ENCODE data around the gene ANKRD6.

The ANKRD6 gene

DNA sequence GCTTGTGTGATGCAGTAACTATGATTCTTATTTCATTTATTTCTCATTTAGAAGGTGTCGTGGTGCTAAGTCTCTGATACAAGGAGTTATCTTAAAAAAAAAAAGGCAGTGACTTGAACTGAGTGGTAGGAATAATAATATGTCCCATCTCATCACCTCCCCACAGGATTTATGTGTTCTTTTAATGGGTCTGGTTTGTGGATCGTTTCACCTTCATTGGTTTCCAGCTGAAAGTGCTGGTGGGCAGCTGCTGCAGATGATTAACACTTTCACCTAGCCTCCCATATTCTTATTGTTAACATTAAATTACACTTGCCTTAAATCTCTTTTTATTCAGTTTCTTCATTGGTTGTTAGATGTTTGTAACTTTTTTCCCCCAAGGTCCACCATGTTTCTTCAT lies 68.8 kb downstream of the ANKRD6 start:
- DNase-seq (ENCODE audit: low read depth): no peak
- H3K4me3 ChIP-seq (replicated peaks; ENCODE audit: low read depth, low read length): no peak overlapping the region
- TF ChIP-seq, protein P1, sequence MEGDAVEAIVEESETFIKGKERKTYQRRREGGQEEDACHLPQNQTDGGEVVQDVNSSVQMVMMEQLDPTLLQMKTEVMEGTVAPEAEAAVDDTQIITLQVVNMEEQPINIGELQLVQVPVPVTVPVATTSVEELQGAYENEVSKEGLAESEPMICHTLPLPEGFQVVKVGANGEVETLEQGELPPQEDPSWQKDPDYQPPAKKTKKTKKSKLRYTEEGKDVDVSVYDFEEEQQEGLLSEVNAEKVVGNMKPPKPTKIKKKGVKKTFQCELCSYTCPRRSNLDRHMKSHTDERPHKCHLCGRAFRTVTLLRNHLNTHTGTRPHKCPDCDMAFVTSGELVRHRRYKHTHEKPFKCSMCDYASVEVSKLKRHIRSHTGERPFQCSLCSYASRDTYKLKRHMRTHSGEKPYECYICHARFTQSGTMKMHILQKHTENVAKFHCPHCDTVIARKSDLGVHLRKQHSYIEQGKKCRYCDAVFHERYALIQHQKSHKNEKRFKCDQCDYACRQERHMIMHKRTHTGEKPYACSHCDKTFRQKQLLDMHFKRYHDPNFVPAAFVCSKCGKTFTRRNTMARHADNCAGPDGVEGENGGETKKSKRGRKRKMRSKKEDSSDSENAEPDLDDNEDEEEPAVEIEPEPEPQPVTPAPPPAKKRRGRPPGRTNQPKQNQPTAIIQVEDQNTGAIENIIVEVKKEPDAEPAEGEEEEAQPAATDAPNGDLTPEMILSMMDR (IDR thresholded peaks at IDR 0.05; ENCODE audit: low read length, missing control alignments): no peak

DNA sequence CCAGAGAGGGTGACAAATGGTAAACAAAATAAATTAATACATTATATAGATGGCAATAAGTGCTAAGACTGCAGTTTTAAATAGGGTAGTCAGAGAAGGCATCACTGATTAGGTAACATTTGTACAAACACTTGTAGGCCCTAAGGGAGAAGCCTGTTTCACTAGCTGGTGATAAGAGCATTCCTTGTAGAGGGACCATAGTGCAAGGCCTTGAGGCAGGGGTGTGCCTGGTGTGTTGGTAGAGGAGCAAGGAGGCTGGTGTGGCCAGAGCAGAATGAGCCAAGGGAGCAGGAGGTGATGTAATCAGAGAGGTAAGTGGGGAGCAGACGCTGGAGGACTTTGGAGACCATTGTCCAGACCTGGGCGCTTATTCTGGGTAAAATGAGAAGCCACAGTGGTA lies 70.7 kb downstream of the ANKRD6 start:
- DNase-seq (ENCODE audit: low read depth): no peak
- TF ChIP-seq, protein P1 (IDR thresholded peaks at IDR 0.05; ENCODE audit: low read length, missing control alignments): no peak
- H3K4me3 ChIP-seq (replicated peaks; ENCODE audit: low read depth, low read length): no peak overlapping the region

DNA sequence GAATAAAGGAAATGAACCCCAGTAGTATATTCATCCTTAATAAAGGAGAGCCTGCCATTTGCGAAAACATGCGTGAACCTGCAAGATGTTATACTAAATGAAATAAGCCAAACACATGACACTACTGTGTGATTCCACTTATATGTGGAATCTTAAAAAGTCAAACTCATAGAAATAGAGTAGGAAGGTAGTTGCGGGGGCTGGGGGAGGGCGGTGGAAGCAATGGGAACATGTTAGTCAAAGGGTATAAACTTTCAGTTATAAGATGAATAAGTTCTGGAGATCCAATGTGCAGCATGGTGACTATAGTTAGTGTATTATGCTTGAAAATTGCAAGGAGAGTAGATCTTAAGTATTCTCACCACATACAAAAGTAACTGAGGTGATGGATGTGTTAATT lies 72.9 kb downstream of the ANKRD6 start:
- no peak for DNase-seq (ENCODE audit: low read depth)
- TF ChIP-seq, protein P1 (IDR thresholded peaks at IDR 0.05; ENCODE audit: low read length, missing control alignments): no peak
- H3K4me3 ChIP-seq (replicated peaks; ENCODE audit: low read depth, low read length): no peak overlapping the region

DNA sequence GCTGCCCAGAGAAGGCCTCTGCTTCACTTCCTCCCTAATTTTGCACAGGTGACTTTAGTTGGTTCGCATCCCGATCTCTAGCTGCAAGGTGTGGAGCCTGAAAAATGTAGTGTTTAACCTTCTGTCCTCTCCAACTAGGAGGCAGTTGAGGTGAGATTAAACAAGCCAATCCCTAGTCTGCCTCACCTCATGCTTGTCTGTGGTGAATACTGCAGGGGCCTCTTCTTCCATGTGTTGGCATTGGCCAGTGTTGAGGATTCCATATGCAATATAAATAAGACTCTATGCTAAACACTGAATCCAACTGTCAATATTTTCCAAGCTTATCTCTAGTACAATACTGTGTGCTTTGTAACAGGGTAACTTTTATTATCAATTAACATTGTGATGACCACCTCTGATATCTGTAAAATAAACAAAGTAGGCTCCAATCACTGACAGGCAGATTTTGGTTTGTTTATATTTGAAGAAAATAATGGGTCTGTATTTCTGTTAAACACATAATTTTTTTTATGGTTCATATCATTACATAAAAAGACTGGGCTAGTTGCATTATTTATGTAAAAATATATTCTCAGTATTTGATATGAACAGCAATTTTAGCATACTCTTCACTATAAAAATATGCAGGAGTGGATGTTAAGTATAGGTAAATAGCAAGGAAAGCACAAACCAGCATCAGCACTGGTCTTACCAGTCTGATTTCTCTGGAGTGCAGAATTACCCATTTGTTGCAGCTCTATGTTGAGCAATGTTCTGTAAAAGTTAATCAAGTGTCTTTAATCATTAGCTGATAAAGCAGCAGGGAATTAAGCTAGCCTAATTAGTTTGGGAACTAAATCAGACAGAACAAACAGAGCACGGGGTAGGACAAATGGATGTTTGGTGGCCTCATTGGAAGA lies 74.0 kb downstream of the ANKRD6 start:
- H3K4me3 ChIP-seq (replicated peaks; ENCODE audit: low read depth, low read length): no peak overlapping the region
- TF ChIP-seq, protein P1 (IDR thresholded peaks at IDR 0.05; ENCODE audit: low read length, missing control alignments): no peak
- no peak for DNase-seq (ENCODE audit: low read depth)

DNA sequence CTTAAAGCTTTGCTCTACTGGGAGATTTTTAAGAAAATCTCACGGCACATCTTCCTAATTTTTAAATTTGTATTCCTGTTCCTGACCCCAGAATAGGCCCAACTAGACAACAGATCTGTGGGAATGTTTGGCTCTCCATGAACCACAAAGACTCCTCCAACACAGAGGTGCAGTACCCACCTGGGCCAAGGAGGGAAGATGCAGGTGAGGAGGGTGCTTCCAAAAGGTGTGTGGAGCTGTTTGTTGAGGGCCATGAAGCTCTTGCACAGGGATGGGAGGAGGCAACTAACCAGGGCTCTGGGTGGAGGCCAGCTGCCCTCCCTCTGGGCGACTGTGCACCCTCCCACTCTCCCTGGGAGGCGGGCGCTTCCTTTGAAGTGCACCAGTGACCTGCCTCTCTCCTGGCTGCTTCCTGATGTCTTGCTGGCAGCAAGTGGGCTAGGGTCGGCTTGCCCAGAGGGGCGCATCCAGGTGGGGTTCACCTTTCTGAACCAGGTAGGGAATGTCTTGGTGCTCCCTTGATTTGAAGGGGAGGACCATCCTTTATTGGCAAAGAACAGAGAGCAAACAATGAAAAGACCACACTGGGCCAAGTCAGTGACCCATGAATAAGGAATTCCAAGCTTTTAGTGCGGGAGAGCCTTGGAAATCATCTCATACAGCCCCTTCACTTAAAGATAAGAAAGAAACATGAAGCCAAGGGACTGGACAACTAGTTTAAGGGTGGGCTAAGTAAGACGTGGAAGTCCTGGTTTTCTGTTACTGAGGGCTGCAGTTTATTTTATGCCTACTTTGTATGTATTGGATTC lies 76.0 kb downstream of the ANKRD6 start:
- TF ChIP-seq, protein P1 (IDR thresholded peaks at IDR 0.05; ENCODE audit: low read length, missing control alignments): no peak
- no peak overlapping the region for H3K4me3 ChIP-seq (replicated peaks; ENCODE audit: low read depth, low read length)
- peak; percentile 8 for DNase-seq (ENCODE audit: low read depth)

DNA sequence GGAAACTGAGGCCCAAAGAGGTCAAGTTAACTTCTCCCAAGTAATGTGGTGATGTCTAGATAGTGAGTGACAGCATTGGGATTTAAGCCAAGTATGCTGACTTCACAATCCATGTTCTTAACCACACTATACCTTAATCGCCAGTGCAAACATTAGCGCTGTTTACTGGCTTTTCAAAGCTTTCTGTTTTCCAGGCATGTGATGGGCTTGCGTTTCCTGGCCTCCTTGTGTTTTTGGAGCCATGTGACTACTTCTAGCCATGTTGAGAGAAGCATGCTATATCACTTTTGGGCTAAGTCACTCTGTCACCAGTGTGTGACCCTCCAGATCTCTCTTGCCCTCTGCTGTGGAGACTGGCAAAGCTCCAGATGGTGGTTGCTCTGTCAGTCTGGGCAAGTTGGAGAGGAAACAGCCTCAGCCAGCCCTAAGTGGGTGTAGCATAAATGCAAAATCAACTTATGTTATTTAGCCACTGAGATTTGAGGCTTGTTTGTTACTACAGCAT lies 76.9 kb downstream of the ANKRD6 start:
- no peak overlapping the region for H3K4me3 ChIP-seq (replicated peaks; ENCODE audit: low read depth, low read length)
- DNase-seq (ENCODE audit: low read depth): no peak
- TF ChIP-seq, protein P1 (IDR thresholded peaks at IDR 0.05; ENCODE audit: low read length, missing control alignments): no peak

Data from fibroblast of pulmonary artery (primary cell).